Activated CD8-positive, alpha-beta T cell treated with anti-CD3 and anti-CD28 coated beads, Interleukin-2, amount 10 ng/mL, durations not matched to agents 7 days and 5 days (primary cell): ENCODE measurements around the gene GRM7. TPM values are rescaled to one million over a fixed set of nuclear protein-coding genes. Genes with fewer than 3 reads are reported as not detected.

Experiments
- ATAC-seq: fragments of 150-1000 bp; cut with Tn5 transposase; one replicate; pipeline ENCODE4 v1.10.0; 2021; ENCODE audit warnings: moderate library complexity
- CTCF ChIA-PET: fragments of 350-600 bp; sonication (Branson Sonifier 250); formaldehyde crosslinking; loops from one replicate; lab custom pipeline; 2021; ENCODE audit warnings: antibody characterized with exemption; lab: Charles Lee
- POLR2A ChIA-PET: fragments of 350-600 bp; sonication (Branson Sonifier 250); formaldehyde crosslinking; loops from one replicate; lab custom pipeline; 2021; ENCODE audit warnings: antibody characterized with exemption; lab: Charles Lee
- DNase-seq: peaks from one replicate; pipeline ENCODE4 v3.0.0-alpha.2; 2020
- H3K27ac Mint-ChIP-seq: one replicate; pipeline ENCODE4 v1.8.0; 2021; ENCODE audit warnings: mild to moderate bottlenecking, mixed read lengths
- H3K27me3 Mint-ChIP-seq: one replicate; pipeline ENCODE4 v1.8.0; 2021; ENCODE audit warnings: low read depth, mixed read lengths
- H3K36me3 Mint-ChIP-seq: one replicate; pipeline ENCODE4 v1.8.0; 2021; ENCODE audit warnings: low read depth, mixed read lengths
- H3K4me1 Mint-ChIP-seq: one replicate; pipeline ENCODE4 v1.8.0; 2021; ENCODE audit warnings: low read depth, mixed read lengths
- H3K4me3 Mint-ChIP-seq: one replicate; pipeline ENCODE4 v1.8.0; 2021; ENCODE audit warnings: mild to moderate bottlenecking, mixed read lengths
- H3K9me3 Mint-ChIP-seq: one replicate; pipeline ENCODE4 v1.8.0; 2022; ENCODE audit warnings: mixed read lengths; ENCODE audit not compliant: insufficient read depth
- total RNA-seq, 2 experiments: library from RNA; stranded (reverse); gene quantifications; one replicate each; pipeline ENCODE4 v1.2.3, GENCODE V29; 2021

The GRM7 gene
- total RNA-seq, 2 experiments from 2014 or later, result not detected

DNA sequence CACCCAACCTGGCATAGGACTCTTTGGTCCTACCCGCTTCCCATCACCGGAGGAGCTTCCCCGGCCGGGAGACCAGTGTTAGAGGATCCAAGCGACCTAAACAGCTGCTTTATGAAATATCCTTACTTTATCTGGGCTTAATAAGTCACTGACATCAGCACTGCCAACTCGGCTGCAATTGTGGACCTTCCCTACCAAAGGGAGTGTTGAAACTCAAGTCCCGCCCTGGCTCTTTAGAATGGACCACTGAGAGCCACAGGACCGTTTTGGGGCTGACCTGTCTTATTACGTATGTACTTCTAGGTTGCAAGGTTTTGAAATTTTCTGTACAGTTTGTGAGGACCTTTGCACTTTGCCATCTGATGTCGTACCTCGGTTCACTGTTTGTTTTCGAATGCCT lies 879.5 kb downstream of the GRM7 start:
- H3K36me3 Mint-ChIP-seq, result no peaks in the 10 kb centered on the region
- no peaks in the 10 kb centered on the region for H3K9me3 Mint-ChIP-seq
- DNase-seq (no peak), ATAC-seq (no peak)
- CTCF ChIA-PET, result no interaction called here
- POLR2A ChIA-PET, result no interaction called here
- H3K27me3 Mint-ChIP-seq, result no peaks in the 10 kb centered on the region
- no peak overlapping the region for H3K4me3 Mint-ChIP-seq
- no peaks in the 10 kb centered on the region for H3K4me1 Mint-ChIP-seq
- no peak overlapping the region for H3K27ac Mint-ChIP-seq

DNA sequence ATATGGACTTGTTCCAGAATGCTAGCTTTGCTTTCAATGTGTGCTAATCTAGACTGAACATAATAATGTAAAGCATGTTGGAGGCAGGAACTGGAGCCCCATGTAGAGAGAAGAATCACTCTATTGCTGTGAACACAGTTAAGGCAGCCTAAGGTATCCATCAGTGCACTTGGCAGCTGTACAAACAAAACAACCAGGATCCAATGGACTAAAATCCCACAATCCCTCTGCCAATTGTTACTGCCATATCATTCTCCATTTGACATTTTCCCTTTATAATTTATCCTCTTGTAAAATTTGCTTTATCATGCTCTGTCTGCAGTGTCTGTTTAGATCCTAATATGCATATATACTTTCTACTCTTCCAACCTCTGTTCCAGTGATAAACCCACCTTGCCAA lies 883.9 kb downstream of the GRM7 start:
- H3K4me3 Mint-ChIP-seq, result no peak overlapping the region
- ATAC-seq (no peak), DNase-seq (no peak)
- no peaks in the 10 kb centered on the region for H3K36me3 Mint-ChIP-seq
- H3K27me3 Mint-ChIP-seq, result no peaks in the 10 kb centered on the region
- CTCF ChIA-PET, result no interaction called here
- H3K4me1 Mint-ChIP-seq, result no peaks in the 10 kb centered on the region
- POLR2A ChIA-PET, result no interaction called here
- no peak overlapping the region for H3K27ac Mint-ChIP-seq
- no peaks in the 10 kb centered on the region for H3K9me3 Mint-ChIP-seq

GRCh38 chr3:7745711-7746110 lies 884.8 kb downstream of the GRM7 start:
- POLR2A ChIA-PET, result no interaction called here
- ATAC-seq, result no peak
- H3K4me3 Mint-ChIP-seq, result no peak overlapping the region
- no peaks in the 10 kb centered on the region for H3K36me3 Mint-ChIP-seq
- no peak overlapping the region for H3K27ac Mint-ChIP-seq
- DNase-seq, result no peak
- no peaks in the 10 kb centered on the region for H3K4me1 Mint-ChIP-seq
- no peaks in the 10 kb centered on the region for H3K27me3 Mint-ChIP-seq
- H3K9me3 Mint-ChIP-seq, result no peaks in the 10 kb centered on the region
- CTCF ChIA-PET, result no interaction called here

- no peaks in the 10 kb centered on the region for H3K27me3 Mint-ChIP-seq
- no peaks in the 10 kb centered on the region for H3K4me1 Mint-ChIP-seq
- DNase-seq, result no peak
- H3K9me3 Mint-ChIP-seq, result no peaks in the 10 kb centered on the region
- ATAC-seq, result no peak
- ChIA-PET POLR2A (no interaction called here), CTCF (interaction anchor here (0.6 kb wide), 1 partner anchor 33 kb away, joined by 3 read pairs; no protein-coding TSS in a partner anchor)
- H3K4me3 Mint-ChIP-seq, result no peak overlapping the region
- no peak overlapping the region for H3K27ac Mint-ChIP-seq
- no peaks in the 10 kb centered on the region for H3K36me3 Mint-ChIP-seq
Observed at GRCh38 chr3:7749931-7750695, 889.2 kb downstream of the GRM7 start.

GRCh38 chr3:7752005-7752404 lies 891.1 kb downstream of the GRM7 start:
- DNase-seq (no peak), ATAC-seq (no peak)
- no peaks in the 10 kb centered on the region for H3K4me1 Mint-ChIP-seq
- no peaks in the 10 kb centered on the region for H3K9me3 Mint-ChIP-seq
- POLR2A ChIA-PET, result no interaction called here
- no peaks in the 10 kb centered on the region for H3K36me3 Mint-ChIP-seq
- H3K27ac Mint-ChIP-seq, result no peak overlapping the region
- H3K4me3 Mint-ChIP-seq, result no peak overlapping the region
- no peaks in the 10 kb centered on the region for H3K27me3 Mint-ChIP-seq
- CTCF ChIA-PET, result no interaction called here

GRCh38 chr3:7754653-7755441 lies 893.9 kb downstream of the GRM7 start:
- H3K27ac Mint-ChIP-seq, result no peak overlapping the region
- POLR2A ChIA-PET, result no interaction called here

GRCh38 chr3:7759630-7760029 lies 898.7 kb downstream of the GRM7 start:
- ATAC-seq (no peak), DNase-seq (no peak)
- CTCF ChIA-PET, result no interaction called here
- H3K4me3 Mint-ChIP-seq, result no peak overlapping the region
- no peaks in the 10 kb centered on the region for H3K4me1 Mint-ChIP-seq
- POLR2A ChIA-PET, result no interaction called here
- no peaks in the 10 kb centered on the region for H3K27me3 Mint-ChIP-seq
- H3K9me3 Mint-ChIP-seq, result peaks cover 4% of the 10 kb centered on the region
- H3K36me3 Mint-ChIP-seq, result no peaks in the 10 kb centered on the region
- no peak overlapping the region for H3K27ac Mint-ChIP-seq

More at GRCh38 chr3:7754653-7755441, 893.9 kb downstream of the GRM7 start:
- H3K27me3 Mint-ChIP-seq, result no peaks in the 10 kb centered on the region
- CTCF ChIA-PET, result no interaction called here
- peaks cover 1% of the 10 kb centered on the region for H3K9me3 Mint-ChIP-seq
- H3K36me3 Mint-ChIP-seq, result no peaks in the 10 kb centered on the region
- no peak overlapping the region for H3K4me3 Mint-ChIP-seq
- no peak for DNase-seq
- no peaks in the 10 kb centered on the region for H3K4me1 Mint-ChIP-seq
- no peak for ATAC-seq

- ChIA-PET CTCF (no interaction called here), POLR2A (no interaction called here)
- Mint-ChIP-seq H3K27me3 (no peaks in the 10 kb centered on the region), H3K27ac (no peak overlapping the region), H3K4me1 (no peaks in the 10 kb centered on the region), H3K9me3 (peaks cover 7% of the 10 kb centered on the region), H3K36me3 (no peaks in the 10 kb centered on the region), H3K4me3 (no peak overlapping the region)
- ATAC-seq, result no peak
- DNase-seq, result no peak
Observed at GRCh38 chr3:7760718-7761117, 899.8 kb downstream of the GRM7 start.

- DNase-seq (no peak), ATAC-seq (no peak)
- ChIA-PET CTCF (no interaction called here), POLR2A (no interaction called here)
- Mint-ChIP-seq H3K4me1 (no peaks in the 10 kb centered on the region), H3K27ac (no peak overlapping the region), H3K27me3 (no peaks in the 10 kb centered on the region), H3K36me3 (no peaks in the 10 kb centered on the region), H3K4me3 (no peak overlapping the region), H3K9me3 (peaks cover 7% of the 10 kb centered on the region)
Observed at GRCh38 chr3:7764115-7764514, 903.2 kb downstream of the GRM7 start.

DNA sequence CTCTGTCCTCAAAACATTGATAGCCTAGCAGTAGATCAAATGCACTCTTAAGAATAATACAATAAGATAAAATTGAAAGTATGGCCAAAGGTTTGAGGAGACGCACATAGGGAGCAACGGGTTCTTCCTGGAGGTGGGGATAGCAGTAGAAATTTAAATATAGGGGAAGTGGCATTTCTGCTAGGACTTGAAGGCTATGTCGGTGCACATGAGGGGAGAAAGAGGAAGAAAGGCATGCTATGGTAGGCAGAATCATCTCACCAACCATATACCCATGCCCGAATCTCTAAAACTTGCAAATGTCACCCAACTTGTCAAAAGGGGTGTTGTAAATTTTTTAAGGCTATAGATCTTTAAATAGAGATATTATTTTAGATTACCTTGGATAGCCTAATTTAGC lies 905.6 kb downstream of the GRM7 start:
- Mint-ChIP-seq H3K9me3 (peaks cover 4% of the 10 kb centered on the region), H3K36me3 (no peaks in the 10 kb centered on the region), H3K4me3 (no peak overlapping the region), H3K27me3 (no peaks in the 10 kb centered on the region), H3K27ac (no peak overlapping the region), H3K4me1 (no peaks in the 10 kb centered on the region)
- ChIA-PET POLR2A (no interaction called here), CTCF (no interaction called here)
- DNase-seq (no peak), ATAC-seq (no peak)

GRCh38 chr3:7779331-7779730 lies 918.4 kb downstream of the GRM7 start:
- no peaks in the 10 kb centered on the region for H3K36me3 Mint-ChIP-seq
- no peak overlapping the region for H3K4me3 Mint-ChIP-seq
- H3K4me1 Mint-ChIP-seq, result no peaks in the 10 kb centered on the region
- POLR2A ChIA-PET, result no interaction called here
- no peak for DNase-seq
- no peak for ATAC-seq
- H3K27ac Mint-ChIP-seq, result no peak overlapping the region
- CTCF ChIA-PET, result no interaction called here
- H3K9me3 Mint-ChIP-seq, result no peaks in the 10 kb centered on the region
- no peaks in the 10 kb centered on the region for H3K27me3 Mint-ChIP-seq

DNA sequence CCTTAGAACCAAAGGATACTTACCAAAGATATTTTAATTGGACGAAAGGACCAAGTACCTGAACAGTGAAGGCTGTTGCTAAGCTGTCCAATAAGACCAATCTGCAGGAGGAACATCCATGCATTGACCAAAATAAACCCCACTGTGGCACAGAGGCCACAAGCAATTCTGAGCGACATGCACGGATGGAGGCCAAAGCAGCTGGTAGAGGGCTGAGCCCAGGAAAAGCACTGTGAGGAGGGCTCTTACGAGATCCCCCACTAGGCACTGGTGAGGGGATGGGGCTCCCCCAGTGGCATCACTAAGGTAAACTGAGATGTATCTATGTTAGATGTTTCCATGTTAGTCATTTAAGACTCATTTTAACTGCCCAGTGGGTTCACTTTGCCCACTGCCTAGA lies 920.5 kb downstream of the GRM7 start:
- Mint-ChIP-seq H3K4me3 (no peak overlapping the region), H3K9me3 (no peaks in the 10 kb centered on the region), H3K36me3 (no peaks in the 10 kb centered on the region), H3K4me1 (no peaks in the 10 kb centered on the region), H3K27ac (no peak overlapping the region), H3K27me3 (no peaks in the 10 kb centered on the region)
- ATAC-seq (no peak), DNase-seq (no peak)
- ChIA-PET POLR2A (no interaction called here), CTCF (no interaction called here)
